ELF-1 (cell line): ENCODE data around the gene MSANTD1.
"Not testable (repeated sequence)": the region's sequence is repeated elsewhere in the genome, so short reads cannot be mapped to it uniquely, and the experiment has no call there.

ENCODE experiments used
- DNase-seq: peaks from one replicate; pipeline ENCODE4 v3.0.0-alpha.2; 2016; ENCODE audit warnings: low read depth, low spot score

The MSANTD1 gene

GRCh38 chr4:3288571-3289094 lies 39.7 kb downstream of the MSANTD1 start:
- no peak for DNase-seq

GRCh38 chr4:3290476-3290875 lies 41.5 kb downstream of the MSANTD1 start:
- no peak for DNase-seq

GRCh38 chr4:3290889-3291321 lies 41.9 kb downstream of the MSANTD1 start:
- DNase-seq = no peak

- DNase-seq = peak; percentile 79
These were observed 42.5 kb downstream of the MSANTD1 start for GRCh38 chr4:3291411-3291968.

- DNase-seq = no peak
These were observed 43.1 kb downstream of the MSANTD1 start for GRCh38 chr4:3291969-3292570.

- peak; percentile 91 for DNase-seq
These were observed 43.8 kb downstream of the MSANTD1 start, which contains the start of gene RGS12 for GRCh38 chr4:3292571-3293400. TSS of gene RGS12 (plus strand) at chr4:3293021. CDS start at chr4:3316171, 23,150 bp downstream.

GRCh38 chr4:3293401-3294391 lies 44.7 kb downstream of the MSANTD1 start:
- no peak for DNase-seq

- no peak for DNase-seq
These were observed 45.7 kb downstream of the MSANTD1 start for GRCh38 chr4:3294401-3295241.

GRCh38 chr4:3295837-3296624 lies 47.1 kb downstream of the MSANTD1 start:
- DNase-seq = no peak

GRCh38 chr4:3296651-3297050 lies 47.7 kb downstream of the MSANTD1 start:
- DNase-seq = no peak

- no peak for DNase-seq
These were observed 48.3 kb downstream of the MSANTD1 start for GRCh38 chr4:3297066-3297859.

GRCh38 chr4:3299122-3299975 lies 50.4 kb downstream of the MSANTD1 start:
- DNase-seq = no peak

GRCh38 chr4:3299976-3300671 lies 51.2 kb downstream of the MSANTD1 start:
- DNase-seq = peak; percentile 45

- DNase-seq = not testable (repeated sequence)
These were observed 51.9 kb downstream of the MSANTD1 start for GRCh38 chr4:3300882-3301281.

- no peak for DNase-seq
These were observed 52.7 kb downstream of the MSANTD1 start for GRCh38 chr4:3301450-3302172.

GRCh38 chr4:3302173-3302785 lies 53.3 kb downstream of the MSANTD1 start:
- DNase-seq = no peak
